Lower leg skin (tissue), 3 donors: ENCODE measurements around the gene MRAS.

ENCODE experiments used
- POLR2A ChIP-seq, 2 donors: fragments of 450-650 bp; IDR thresholded peaks; one replicate each; pipeline ENCODE4 v1.6.1; 2016 to 2017; ENCODE audit warnings: antibody characterized with exemption in 2 of 2, mild to moderate bottlenecking in 1 of 2, moderate library complexity in 1 of 2
- TF ChIP-seq, protein P1 (sequence below), 3 donors: fragments of 450-650 bp; IDR thresholded peaks; one replicate each; pipeline ENCODE4 v1.5.1; 2016; ENCODE audit warnings: antibody characterized with exemption in 3 of 3, mild to moderate bottlenecking in 3 of 3, moderate library complexity in 2 of 3

DNA sequence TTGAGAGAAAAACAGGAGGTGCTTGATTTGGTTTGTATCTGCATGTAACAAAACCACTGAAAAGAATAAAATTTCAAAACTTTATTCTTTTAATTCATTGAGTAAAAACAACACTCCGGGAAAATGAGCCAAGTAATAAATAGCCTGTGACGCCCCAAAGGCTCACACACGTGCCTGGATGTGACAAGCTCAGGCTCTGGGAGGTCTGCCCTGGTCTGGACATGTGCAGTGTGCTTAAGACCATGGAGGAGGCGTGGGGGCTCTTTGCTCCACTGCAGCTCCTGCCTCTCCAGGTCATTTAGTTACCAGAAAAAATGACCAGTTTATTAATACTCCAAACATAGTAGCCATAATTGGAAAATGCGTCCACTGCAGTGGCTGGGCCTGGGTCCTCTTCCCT, 10.1 kb upstream of the MRAS start:
- TF ChIP-seq, protein P1, sequence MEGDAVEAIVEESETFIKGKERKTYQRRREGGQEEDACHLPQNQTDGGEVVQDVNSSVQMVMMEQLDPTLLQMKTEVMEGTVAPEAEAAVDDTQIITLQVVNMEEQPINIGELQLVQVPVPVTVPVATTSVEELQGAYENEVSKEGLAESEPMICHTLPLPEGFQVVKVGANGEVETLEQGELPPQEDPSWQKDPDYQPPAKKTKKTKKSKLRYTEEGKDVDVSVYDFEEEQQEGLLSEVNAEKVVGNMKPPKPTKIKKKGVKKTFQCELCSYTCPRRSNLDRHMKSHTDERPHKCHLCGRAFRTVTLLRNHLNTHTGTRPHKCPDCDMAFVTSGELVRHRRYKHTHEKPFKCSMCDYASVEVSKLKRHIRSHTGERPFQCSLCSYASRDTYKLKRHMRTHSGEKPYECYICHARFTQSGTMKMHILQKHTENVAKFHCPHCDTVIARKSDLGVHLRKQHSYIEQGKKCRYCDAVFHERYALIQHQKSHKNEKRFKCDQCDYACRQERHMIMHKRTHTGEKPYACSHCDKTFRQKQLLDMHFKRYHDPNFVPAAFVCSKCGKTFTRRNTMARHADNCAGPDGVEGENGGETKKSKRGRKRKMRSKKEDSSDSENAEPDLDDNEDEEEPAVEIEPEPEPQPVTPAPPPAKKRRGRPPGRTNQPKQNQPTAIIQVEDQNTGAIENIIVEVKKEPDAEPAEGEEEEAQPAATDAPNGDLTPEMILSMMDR (IDR thresholded peaks at IDR 0.05): no peak
- no peak for TF ChIP-seq POLR2A (IDR thresholded peaks at IDR 0.05)
